HL-60/S4 treated with phorbol 12-myristate 13-acetate at 8.2 ng/mL for 4 days and 3 days (cell line): ENCODE results near the gene DOP1B.

Experiments used
- in situ Hi-C: fragments of 300-500 bp; cut with MboI; formaldehyde crosslinking; loops from 2 replicates; pipeline ENCODE4 v1.15.0; 2022; ENCODE audit warnings: low sequenced_read_pairs

DOP1B gene

DNA sequence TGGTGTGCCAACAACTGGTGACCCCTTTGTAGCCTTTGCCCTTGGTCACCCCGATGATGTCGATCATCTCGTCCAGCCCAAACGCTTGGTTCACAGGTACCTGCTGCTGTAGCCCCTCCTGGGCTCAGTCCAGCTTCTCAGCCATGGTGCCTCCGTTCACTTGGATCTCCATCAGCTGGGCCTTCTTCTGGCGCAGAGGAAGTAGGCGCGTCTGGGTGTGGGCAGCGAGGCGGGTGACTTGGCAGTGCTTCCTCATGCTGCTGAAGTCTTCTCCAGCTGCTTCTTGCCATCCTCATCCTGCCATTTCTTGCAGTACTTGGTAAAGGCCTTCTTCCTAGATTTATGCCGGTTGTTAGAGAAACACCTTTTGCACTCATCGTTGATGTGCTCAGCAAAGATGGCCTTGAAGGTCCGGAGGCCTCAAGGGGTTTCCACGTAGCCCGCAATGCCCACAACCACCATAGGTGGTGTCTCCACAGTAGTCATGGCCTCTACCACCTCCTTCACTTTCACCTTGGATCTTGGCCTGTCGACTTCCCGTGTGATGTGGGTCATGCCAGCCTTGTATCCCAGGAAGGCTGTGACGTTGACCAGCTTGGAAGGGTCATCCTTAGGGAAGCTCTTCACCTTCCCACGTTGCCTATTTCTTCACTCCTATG is 13.0 kb downstream of the DOP1B start:
- in situ Hi-C loops: no loop called here

DNA sequence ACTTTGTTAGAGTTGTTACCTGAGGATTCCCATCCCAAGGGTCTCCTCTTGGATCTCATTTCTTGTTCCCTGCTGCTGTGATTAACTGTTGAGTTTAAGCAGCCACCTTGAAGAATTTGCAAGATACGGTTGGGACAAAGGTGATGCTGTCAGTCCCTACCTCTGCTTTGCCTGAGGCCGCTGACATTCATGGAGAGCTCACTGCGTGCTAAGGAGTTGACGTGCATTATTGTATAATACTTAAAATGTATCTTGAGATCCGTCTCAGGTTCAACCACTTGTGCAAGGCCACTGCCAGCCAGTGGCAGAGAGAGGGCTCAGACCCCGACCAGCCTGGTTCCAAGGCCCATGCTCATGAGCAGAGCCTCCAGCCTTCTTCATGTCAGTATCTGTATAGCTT is 14.2 kb downstream of the DOP1B start:
- in situ Hi-C loops: no loop called here

DNA sequence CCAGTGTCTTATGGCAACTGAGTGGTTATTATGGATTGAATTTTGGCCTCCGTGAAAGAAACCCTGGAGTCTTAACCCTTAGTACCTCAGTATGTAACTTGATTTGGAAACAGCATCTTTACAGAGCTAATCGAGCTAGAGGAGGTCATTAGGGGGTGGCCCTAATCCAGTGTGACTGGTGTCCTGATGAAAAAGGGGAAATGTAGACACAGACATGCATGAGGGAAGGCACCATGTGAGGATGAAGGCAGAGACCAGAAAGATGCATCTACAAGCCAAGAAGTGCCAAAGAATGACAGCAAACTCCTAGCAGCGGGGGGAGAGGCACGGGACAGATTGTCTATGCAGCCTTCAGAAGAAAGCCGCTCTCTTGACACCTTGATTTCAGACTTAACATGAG is 14.7 kb downstream of the DOP1B start:
- in situ Hi-C loops: no loop called here

- in situ Hi-C loops: no loop called here
These were observed 15.2 kb downstream of the DOP1B start for GRCh38 chr21:36171741-36172331.

DNA sequence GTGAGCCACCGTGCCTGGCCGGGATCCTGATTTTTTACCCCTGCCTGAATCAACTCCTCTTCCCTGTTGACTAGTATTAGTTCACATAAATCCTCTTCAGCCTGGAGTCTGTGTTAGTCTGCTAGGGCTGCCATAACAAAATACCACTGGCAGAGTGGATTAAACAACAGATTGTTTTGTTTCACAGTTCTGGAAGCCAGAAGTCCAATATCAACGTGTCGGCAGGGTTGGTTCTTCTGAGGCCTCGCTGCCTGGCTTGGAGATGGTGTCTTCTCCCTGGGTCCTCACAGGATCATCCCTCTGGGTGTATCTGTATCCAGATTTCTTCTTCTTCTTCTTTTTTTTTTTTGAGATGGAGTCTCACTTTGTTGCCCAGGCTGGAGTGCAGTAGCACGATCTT is 18.2 kb downstream of the DOP1B start:
- in situ Hi-C loops: no loop called here

DNA sequence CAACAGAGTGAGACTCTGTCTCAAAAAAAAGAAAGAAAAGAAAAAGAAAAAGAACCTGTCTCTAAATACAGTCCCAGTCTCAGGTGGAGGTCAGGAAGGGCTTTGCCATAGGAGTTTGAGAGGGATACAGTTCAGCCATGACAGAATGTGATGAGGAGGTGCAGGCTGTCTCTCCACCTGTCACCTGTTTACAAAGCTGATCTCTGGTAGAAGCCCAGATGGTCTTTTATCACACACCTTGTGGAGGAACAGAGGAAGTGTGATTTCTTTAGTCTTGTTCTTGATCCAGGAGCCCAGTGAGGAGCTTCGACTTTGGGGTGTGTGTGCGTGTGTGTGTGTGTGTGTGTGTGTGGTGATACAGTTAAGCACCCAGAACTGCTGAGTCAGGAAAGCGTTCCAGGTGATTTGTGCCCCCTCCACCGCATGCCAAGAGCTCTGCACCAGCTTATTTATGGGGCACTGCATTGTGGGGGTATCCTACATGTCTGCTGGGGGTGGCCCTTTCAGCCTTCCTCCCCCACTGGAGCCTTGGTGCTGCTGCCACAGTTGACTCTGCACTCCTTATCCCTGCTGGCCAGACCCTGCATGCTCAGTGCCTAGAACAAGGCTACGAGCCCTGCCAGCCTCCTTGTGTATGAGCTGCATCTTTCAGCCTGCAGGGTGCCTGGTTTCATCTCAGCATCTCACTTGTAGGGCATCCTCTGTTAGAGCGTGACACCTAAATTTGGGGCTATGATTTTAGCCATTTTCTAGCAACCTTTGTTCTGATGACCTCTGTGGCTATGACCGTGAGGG is 19.3 kb downstream of the DOP1B start:
- in situ Hi-C loops: no loop called here

DNA sequence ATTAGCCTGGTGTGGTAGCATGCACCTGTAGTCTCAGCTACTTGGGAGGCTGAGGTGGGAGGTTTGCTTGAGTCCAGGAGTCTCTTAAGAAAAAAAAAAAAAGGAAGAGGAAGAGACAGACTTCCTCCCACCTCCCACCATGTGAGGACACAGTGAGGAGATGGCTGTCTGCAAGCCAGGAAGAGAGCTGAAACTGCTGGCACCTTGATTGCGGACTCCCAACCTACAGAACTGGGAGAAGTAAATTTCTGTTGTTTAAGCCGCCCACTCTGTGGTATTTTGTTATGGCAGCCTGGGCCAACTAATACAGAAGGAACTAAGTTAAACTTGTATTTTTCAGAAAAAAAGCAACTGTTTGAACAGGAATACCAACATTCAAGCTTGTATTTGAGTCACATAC is 21.7 kb downstream of the DOP1B start:
- in situ Hi-C loops: no loop called here

DNA sequence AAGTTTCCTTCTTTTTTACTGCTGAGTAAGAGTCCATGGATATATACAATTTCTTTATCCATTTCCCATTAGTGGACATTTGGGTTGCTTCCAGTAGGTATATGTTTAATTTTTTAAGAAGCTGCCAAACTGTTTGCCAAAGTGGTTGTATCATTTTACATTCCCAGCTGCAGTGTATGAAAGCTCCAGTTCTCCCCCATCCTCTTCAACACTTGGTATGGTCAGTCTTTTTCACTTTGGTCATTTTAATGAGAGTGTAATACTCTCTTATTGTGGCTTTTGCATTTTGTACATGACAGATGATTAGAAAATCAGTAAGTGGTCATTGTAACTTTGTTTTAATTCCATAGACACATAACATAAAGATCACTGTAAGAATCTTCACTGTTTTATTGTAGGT is 22.5 kb downstream of the DOP1B start:
- in situ Hi-C loops: no loop called here

DNA sequence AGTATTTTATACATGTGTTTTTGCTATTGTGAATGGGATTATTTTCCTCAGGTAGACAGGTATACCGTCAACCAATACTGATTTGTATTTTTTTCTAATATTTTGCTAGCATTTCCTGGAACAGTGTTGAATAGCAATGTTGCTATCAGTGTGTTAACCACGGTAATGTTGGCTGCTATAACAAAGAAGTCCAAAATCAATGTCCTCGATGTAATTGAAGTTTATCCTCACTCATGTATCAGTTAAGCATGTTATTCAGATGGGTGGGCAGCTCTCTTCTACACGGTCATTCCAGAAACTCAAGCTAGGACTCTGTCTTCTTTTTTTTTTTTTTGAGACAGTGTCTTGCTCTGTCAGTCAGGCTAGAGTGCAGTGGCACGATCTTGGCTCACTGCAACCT is 24.3 kb downstream of the DOP1B start:
- in situ Hi-C loops: no loop called here

- in situ Hi-C loops: no loop called here
These were observed 26.6 kb downstream of the DOP1B start for GRCh38 chr21:36183144-36183795.

DNA sequence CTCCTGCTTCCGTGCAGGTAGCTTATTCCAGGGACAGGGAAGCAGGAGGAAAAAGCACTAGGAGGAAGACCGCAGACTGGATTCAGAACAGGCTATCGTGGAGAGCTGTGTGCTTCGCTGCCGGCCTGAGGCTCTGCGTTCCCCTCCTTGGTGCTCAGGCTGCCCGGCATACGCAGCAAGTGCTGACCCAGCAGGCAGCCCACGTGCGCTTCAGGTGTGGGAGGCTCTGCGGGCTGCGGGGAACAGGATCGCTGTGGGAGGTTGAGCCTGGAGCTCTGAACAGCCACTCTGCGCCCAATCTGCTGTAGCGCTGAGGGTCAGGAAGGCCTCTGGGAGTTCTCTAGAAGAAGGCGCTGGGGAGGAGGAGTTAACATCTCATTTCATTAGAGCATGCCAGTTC is 27.9 kb downstream of the DOP1B start:
- in situ Hi-C loops: no loop called here

GRCh38 chr21:36185523-36185922 is 28.9 kb downstream of the DOP1B start:
- in situ Hi-C loops: no loop called here

DNA sequence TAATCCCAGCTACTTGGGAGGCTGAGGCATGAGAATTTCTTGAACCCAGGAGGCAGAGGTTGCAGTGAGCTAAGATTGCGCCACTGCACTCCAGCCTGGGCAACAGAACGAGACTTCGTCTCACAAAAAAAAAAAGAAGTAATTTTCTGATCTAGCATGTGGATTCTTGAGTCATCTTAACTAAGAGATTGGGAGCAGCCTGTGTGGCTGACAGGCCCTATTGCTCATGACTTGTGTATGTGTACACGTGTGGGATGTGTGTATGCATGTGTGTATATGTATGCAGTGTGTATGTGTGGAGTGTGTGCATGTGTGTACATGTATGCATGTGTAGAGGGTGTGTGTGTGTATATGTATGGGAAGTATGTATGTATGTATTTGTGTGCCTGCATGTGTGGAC is 29.5 kb downstream of the DOP1B start:
- in situ Hi-C loops: no loop called here

- in situ Hi-C loops: no loop called here
These were observed 30.1 kb downstream of the DOP1B start for GRCh38 chr21:36186506-36187399.

- in situ Hi-C loops: no loop called here
These were observed 31.6 kb downstream of the DOP1B start for GRCh38 chr21:36188081-36188681.

GRCh38 chr21:36188937-36189336 is 32.3 kb downstream of the DOP1B start:
- in situ Hi-C loops: no loop called here

DNA sequence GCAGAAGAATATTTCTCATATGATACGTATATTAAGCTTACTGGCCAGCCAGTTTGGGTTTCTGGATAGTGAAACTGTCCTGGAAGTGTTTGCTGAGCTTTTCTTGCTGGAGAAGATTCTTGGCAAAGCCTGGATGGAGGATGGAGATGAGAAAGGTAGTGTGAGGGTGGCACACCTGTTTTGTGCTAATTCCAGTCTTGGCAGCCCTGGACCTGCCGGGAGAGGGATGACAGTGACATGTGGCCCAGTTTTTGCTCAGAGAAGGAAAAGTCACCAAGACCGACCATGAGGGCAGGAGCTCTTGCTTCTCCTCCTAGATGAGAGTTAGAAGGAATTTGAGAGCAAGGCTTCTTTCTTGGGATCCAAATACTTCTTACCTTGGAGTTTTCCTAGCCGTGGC is 34.1 kb downstream of the DOP1B start:
- in situ Hi-C loops: no loop called here

DNA sequence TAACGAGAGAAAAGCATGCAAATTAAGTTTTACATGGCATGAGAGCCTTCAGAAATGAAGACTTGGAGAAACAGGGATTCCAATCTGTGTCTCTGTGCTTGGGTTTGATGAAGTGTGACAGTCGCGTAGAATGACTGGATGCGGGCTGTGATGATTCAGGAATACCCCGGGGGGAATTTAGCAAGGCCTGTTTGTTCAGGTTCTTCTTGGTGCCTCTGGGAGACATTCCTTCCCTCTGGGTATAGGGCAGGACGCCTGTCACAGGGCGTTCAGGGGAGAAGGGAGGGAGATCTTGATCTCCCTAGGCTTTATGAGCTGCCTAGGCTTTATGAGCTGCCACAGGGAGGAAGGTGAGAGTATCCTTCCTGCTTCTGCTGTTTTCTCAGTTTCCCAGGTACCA is 36.6 kb downstream of the DOP1B start:
- in situ Hi-C loops: no loop called here

GRCh38 chr21:36194024-36194423 is 37.4 kb downstream of the DOP1B start:
- in situ Hi-C loops: no loop called here

DNA sequence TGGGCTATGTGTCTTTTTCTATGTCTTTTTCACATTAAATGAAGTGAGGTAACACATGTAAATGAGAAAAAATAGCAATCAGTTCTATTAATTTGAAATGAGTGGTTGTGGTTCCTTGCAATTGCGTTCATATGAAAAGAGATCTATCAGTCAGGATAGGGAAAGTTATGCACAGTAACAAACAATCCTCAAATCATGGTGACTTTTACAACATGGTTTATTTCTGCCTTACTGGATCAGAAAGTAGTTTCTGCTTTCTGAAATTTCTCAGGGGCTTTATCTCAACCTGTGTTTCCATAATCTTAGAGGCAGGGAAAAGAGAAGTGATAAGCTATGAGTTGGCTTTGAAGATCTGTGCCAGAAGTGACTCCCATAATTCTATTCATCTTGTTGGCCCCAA is 39.0 kb downstream of the DOP1B start:
- in situ Hi-C loops: no loop called here
